NCI-H446 treated with DMSO at 0.1 percent for 48 hours (cell line): ENCODE data around the gene OR51B6.
"Not testable (repeated sequence)": the region's sequence is repeated elsewhere in the genome, so short reads cannot be mapped to it uniquely, and the experiment has no call there.

Source experiments
- DNase-seq: peaks from one replicate; lab custom pipeline; 2025; lab: John Stamatoyannopoulos, UW

The OR51B6 gene

DNA sequence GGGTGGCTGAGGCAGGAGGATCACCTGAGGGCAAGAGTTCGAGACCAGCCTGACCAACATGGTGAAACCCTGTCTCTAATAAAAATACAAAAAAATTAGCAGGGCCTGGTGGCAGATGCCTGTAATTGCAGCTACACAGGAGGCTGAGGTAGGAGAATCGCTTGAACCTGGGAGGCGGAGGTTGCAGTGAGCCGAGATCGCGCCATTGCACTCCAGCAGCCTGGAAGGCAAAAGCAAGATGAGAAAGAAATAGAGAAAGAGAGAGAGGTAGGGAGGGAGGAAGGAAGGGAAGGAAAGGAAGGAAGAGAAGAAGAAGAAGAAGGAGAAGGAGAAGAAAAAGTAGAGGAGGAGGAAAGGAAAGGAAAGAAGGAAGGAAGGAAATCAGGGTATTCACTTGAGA lies 15.1 kb downstream of the OR51B6 start:
- DNase-seq = not testable (repeated sequence)

DNA sequence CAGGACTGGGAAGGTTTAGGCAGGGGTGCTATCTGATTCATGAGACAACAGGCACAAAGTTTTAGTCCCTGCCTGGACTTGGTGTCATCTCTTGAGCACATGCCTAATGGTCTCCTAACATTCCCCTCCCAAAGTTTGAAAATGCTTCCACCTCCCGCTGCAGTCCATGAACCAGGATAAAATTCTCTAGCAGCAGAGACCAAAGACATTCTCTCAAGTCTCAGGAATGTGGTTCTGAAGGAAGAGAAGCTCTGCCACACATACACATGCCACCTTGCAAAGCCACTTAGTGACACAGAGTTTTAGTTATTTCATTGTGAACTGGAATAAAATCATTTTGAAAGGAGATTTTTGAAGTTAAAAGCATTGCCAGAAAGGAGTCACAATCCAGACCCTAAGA lies 15.5 kb downstream of the OR51B6 start:
- no peak for DNase-seq

DNA sequence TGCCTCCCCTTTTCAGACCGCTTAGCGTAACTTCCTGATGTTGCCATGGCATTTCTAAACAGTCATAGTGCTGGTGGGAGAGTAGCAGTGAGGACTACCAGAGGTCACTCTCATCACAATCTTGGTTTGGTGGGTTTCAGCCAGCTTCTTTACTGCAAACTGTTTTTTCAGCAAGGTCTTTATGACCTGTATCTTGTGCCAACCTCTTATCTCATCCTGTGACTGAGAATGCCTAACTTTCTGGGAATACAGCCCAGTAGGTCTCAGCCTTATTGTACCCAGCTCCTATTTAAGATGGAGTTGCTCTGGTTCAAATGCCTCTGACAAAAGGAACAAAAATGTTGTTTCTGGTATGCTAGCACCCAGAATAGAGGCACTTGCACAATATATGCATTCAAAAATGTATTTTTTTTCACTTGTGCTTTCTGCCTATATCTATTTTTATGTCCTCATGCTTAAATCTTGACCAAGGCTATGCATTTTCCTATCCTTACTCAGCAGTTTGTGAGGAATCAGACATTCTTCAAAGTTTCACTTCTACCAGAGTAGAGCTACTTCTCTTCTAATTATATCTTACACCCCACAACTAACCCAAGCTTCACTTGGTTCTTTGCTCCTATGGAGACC lies 16.3 kb downstream of the OR51B6 start:
- no peak for DNase-seq

DNA sequence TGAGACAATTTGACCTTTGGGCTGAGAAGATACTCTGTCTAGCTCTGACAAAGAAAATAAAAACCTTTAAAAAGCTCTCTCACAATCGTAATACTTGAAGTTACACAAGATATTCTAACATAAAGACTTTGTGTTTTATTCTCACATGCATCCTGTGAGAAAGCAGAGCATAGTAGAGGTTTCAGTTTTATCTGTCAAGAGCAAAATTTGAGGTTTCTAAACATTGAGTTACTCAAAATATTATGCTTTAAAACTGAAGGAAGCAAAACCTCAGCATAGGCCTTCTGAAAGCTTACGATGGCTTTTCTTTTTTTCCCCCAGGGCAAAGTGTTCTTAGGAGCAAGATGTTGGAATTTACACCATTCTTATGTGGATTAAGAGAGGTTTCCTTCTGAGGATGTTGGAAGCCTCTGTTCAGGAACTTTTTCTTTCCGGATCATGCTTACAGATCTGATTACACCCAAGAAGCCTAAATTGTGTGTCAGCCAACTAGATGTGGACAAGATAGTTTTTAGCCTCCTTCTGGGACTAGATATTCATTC lies 17.3 kb downstream of the OR51B6 start:
- DNase-seq = no peak

GRCh38 chr11:5369789-5370188 lies 18.5 kb downstream of the OR51B6 start:
- no peak for DNase-seq

DNA sequence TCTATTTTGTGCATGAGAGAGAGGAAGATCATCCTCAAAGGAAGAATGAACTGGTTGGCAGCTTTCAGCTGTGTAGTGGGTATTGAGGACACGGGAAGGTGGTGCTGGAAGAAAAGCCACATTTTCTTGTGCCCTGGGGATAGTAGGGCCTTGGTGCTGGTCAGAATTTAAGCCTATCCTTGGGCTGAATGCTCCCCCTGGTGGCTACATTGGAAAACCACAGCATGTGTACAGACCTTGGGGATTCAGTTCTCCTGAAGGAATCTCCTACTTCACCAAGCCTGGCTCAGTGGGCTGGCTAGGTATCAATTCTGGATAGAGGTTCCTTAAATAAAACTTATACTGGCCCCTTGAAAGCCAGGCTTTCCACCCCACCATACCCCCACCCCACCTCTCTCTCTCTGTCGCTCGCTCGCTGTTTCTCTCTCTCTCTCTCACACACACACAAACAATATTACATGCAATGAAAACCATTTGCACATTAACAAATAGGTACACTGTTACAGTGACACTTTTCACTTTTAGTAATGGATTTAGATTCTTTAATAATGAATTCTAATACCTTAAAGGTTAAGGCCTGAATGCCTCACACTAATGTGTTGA lies 29.5 kb downstream of the OR51B6 start:
- no peak for DNase-seq

GRCh38 chr11:5383576-5383975 lies 32.3 kb downstream of the OR51B6 start, which contains the start of gene OR51M1:
OR51M1 (plus strand) TSS chr11:5383812; CDS start chr11:5389399, 5,587 bp downstream.
- no peak for DNase-seq

DNA sequence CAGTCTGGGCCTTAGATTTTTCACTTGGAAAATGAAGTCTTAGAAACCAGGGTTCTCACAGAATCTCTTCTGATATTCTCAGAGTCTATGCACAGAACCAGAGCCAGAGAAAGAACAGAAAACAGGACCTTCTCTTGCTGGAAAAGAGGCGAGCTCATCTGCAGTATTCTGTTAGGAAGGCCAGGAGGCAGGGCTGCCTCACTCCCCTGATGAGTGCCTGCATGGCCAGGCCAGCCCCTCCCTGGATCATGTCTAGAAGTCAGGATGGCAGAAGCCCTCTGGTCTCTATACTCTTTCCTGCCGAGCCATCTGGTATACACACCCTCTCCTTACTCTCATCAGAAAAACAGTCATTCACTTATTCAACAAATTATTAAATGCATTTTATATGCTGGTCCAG lies 33.0 kb downstream of the OR51B6 start:
- no peak for DNase-seq

DNA sequence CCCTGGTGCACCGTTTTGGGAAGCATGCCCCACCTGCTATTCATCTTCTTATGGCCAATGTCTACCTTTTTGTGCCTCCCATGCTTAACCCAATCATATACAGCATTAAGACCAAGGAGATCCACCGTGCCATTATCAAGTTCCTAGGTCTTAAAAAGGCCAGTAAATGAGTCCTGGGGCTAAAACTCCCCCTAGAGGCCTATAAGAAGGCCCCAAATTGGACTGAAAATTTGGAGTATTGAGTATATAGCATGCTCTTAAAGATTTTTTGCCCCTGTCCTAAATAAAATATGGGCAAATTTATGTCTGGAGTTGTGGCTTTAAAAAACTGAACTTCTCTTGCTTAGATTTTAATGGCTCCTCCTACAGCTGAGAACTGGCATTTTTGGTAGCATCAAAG lies 38.9 kb downstream of the OR51B6 start:
- DNase-seq = no peak

- DNase-seq = no peak
Measured at GRCh38 chr11:5394091-5394490, 42.8 kb downstream of the OR51B6 start.

DNA sequence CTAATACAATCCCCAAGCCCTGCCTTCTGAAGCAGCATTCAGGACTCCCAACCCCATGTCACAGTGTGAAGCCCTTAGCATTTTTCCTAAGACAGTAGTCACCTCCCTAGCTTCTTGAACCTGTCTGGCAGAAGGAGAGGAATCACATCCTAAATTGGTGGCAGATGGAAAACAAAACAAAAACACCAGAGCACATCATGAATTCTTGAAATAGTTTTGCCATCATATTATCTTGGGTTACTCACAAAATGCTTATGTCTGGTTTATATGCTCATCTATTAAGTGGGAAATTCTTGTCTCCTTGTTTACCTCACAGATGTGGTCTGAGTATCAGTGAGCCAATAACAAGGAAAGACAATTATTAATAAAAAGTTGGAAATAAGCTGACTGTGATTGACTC lies 47.6 kb downstream of the OR51B6 start:
- no peak for DNase-seq
